HEK293T (cell line): Measurements from ENCODE around the gene BEST4.
A peak's percentile ranks its signal among the peaks of the same experiment; 100 is the strongest.

Source experiments
- CTCF ChIA-PET: fragments of 350-600 bp; formaldehyde crosslinking; extraction: SDS; loops from one replicate; lab custom pipeline; 2021; ENCODE audit warnings: antibody characterized with exemption, inconsistent platforms; lab: Yijun Ruan, JAX
- POLR2A ChIA-PET: fragments of 350-600 bp; formaldehyde crosslinking; extraction: SDS; loops from one replicate; lab custom pipeline; 2020; ENCODE audit warnings: antibody characterized with exemption, inconsistent platforms; lab: Yijun Ruan, JAX
- DNase-seq: peaks from one replicate; pipeline ENCODE4 v3.0.0; 2012; ENCODE audit warnings: mixed read lengths; ENCODE audit errors: extremely low spot score
- ARNT ChIP-seq: fragments of 450-650 bp; IDR thresholded peaks from 2 replicates; pipeline ENCODE4 v1.6.1; 2017; ENCODE audit warnings: mild to moderate bottlenecking
- BHLHE40 ChIP-seq: fragments of 450-650 bp; IDR thresholded peaks from 2 replicates; pipeline ENCODE4 v1.6.1; 2016; ENCODE audit warnings: mild to moderate bottlenecking, moderate library complexity, borderline replicate concordance
- CTBP1 ChIP-seq: fragments of 450-650 bp; IDR thresholded peaks from 2 replicates; pipeline ENCODE4 v1.6.1; 2016; ENCODE audit warnings: borderline replicate concordance
- ELF4 ChIP-seq: fragments of 450-650 bp; IDR thresholded peaks from 2 replicates; pipeline ENCODE4 v1.6.1; 2017; ENCODE audit warnings: antibody characterized with exemption
- FOXA1 ChIP-seq: fragments of 450-650 bp; IDR thresholded peaks from 2 replicates; pipeline ENCODE4 v1.6.1; 2016; ENCODE audit warnings: mild to moderate bottlenecking
- FOXK2 ChIP-seq: fragments of 450-650 bp; IDR thresholded peaks from 2 replicates; pipeline ENCODE4 v1.6.1; 2016; ENCODE audit warnings: mild to moderate bottlenecking
- FOXM1 ChIP-seq: fragments of 450-650 bp; IDR thresholded peaks from 2 replicates; pipeline ENCODE4 v1.6.1; 2017; ENCODE audit warnings: mild to moderate bottlenecking, borderline replicate concordance
- HDGF ChIP-seq: fragments of 450-650 bp; IDR thresholded peaks from 2 replicates; pipeline ENCODE4 v1.6.1; 2017; ENCODE audit warnings: antibody characterized with exemption, borderline replicate concordance
- L3MBTL2 ChIP-seq: fragments of 450-650 bp; conservative IDR thresholded peaks from 2 replicates; pipeline ENCODE4 v1.6.1; 2016; ENCODE audit warnings: mild to moderate bottlenecking
- LEF1 ChIP-seq: fragments of 450-650 bp; IDR thresholded peaks from 2 replicates; pipeline ENCODE4 v1.6.1; 2017; ENCODE audit warnings: mild to moderate bottlenecking, borderline replicate concordance
- NFRKB ChIP-seq: fragments of 450-650 bp; IDR thresholded peaks from 2 replicates; pipeline ENCODE4 v1.6.1; 2016; ENCODE audit warnings: mild to moderate bottlenecking, moderate library complexity
- SP1 ChIP-seq: fragments of 450-650 bp; IDR thresholded peaks from 2 replicates; pipeline ENCODE4 v1.6.1; 2017
- SUZ12 ChIP-seq: fragments of 450-650 bp; IDR thresholded peaks from 2 replicates; pipeline ENCODE4 v1.6.1; 2016; ENCODE audit warnings: mild to moderate bottlenecking
- TARDBP ChIP-seq: fragments of 450-650 bp; IDR thresholded peaks from 2 replicates; pipeline ENCODE4 v1.6.1; 2016
- ZNF384 ChIP-seq: fragments of 450-650 bp; IDR thresholded peaks from 2 replicates; pipeline ENCODE4 v1.6.1; 2016
- TF ChIP-seq, protein P1 (sequence below): fragments of 450-650 bp; IDR thresholded peaks from 2 replicates; pipeline ENCODE4 v1.6.1; 2016

Gene BEST4

DNA sequence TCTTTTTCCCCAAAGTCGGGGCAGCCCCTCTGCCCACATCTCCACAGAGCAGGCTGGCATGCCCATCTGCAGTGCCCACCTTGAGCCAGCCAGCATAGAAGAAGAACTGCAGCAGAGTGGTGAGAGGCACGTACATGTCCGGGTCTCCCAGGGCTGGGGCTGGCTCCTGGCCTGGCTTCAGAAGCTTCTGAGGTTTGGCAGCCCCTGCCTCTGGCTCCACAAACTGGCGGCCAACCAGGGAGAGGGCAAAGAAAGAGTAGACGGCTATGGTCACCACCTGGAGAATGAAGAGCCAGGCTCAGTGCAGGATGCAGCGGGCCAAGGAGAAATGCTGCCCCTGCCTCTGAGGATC lies 3.0 kb downstream of the BEST4 start:
- ChIA-PET CTCF (interaction anchor here (0.9 kb wide), 1 partner anchor 24 kb away, joined by 3 read pairs; the partner anchor contains the start of gene BTBD19), POLR2A (interaction anchor here (1.1 to 6.3 kb wide), 6 partner anchors 8 to 227 kb away, joined by 3 to 52 read pairs (median 6); partner anchors contain the start of genes EIF2B3, HECTD3, RPS8 and UROD)
- TF ChIP-seq LEF1 (no peak), TARDBP (no peak), FOXK2 (no peak), FOXA1 (no peak), SUZ12 (no peak), NFRKB (no peak), CTBP1 (no peak), ARNT (no peak), ELF4 (no peak), BHLHE40 (no peak), SP1 (no peak), ZNF384 (no peak), FOXM1 (no peak)
- TF ChIP-seq, protein P1, sequence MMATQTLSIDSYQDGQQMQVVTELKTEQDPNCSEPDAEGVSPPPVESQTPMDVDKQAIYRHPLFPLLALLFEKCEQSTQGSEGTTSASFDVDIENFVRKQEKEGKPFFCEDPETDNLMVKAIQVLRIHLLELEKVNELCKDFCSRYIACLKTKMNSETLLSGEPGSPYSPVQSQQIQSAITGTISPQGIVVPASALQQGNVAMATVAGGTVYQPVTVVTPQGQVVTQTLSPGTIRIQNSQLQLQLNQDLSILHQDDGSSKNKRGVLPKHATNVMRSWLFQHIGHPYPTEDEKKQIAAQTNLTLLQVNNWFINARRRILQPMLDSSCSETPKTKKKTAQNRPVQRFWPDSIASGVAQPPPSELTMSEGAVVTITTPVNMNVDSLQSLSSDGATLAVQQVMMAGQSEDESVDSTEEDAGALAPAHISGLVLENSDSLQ: no peak
- DNase-seq: no peak

DNA sequence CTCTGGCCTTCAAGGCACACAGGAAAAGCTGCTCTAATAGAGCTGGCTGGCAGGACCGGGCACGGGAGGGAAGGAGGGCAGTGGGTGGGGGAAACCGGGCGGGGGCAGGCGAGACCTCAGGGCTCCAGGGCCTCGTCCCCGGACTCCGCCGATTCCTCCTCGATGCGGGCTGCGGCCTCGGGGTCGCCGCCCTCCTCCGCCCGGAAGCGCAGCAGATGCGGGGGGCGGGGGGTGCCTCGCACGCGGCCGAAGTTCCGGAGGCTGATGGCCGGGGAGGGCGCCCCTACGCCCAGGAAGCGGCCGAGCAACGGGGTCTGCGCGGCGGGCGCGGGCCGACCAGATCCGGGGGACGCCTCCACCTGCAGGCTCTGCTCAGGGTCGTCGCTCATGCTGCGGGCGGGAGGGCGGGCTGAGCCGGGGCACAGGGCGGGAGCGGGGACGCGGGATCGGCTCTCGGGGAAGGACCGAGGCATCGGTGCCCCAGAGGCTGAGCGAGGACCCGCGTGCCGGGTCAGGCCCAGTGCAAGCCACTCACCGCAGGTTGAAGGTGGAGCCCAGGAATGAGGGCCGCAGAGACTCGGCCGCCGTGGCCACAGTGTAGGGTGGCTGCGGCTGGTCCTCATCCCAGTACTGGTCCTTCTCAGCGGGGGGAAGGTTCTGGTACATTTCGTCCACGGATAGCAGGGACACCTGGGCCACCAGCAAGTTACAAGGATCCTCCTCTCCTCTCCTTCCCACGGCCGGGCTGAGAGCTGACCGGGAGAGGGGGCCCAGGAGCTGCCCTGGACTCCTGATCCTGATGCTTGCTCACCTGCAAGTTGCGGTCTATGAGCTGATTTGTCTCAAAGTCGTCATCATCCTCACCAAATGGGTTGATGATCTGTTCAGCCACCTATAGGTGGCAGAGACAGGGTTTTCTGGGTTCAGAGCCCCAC lies 3.6 kb downstream of the BEST4 start:
- DNase-seq: no peak
- ChIA-PET POLR2A (interaction anchor here (1.1 to 6.3 kb wide), 5 partner anchors 9 to 227 kb away, joined by 3 to 52 read pairs (median 7); partner anchors contain the start of genes EIF2B3, HECTD3, RPS8 and UROD), CTCF (no interaction called here)
- no peak for TF ChIP-seq HDGF
- TF ChIP-seq ZNF384: no peak
- TF ChIP-seq ARNT: no peak
- no peak for TF ChIP-seq L3MBTL2
- no peak for TF ChIP-seq BHLHE40
- TF ChIP-seq FOXA1: no peak
- TF ChIP-seq LEF1: no peak
- no peak for TF ChIP-seq SP1

DNA sequence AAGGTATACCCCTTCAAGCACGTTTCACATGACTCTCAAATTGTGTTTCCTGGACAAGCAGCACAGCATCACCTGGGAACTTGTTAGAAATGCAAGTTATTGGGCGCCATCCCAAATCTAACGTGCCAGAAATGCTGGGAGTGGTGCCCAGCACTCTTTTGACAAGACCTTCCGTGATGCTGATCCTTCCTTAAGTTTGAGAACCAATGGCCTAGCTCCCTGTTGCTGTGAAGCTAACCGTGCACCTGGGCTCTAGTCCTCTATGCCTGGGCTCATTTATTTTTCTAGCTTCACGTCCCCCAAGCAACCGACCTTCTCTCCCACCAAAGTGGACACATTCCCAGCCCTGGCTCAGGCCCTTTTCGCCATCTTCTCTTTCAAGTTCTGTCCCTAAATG lies 4.3 kb downstream of the BEST4 start:
- no peak for DNase-seq
- CTCF ChIA-PET: no interaction called here
- POLR2A ChIA-PET: interaction anchor here (1.3 to 6.3 kb wide), 5 partner anchors 8 to 228 kb away, joined by 3 to 52 read pairs (median 7); partner anchors contain the start of genes HECTD3, RNU5D-1, RPS8 and UROD

DNA sequence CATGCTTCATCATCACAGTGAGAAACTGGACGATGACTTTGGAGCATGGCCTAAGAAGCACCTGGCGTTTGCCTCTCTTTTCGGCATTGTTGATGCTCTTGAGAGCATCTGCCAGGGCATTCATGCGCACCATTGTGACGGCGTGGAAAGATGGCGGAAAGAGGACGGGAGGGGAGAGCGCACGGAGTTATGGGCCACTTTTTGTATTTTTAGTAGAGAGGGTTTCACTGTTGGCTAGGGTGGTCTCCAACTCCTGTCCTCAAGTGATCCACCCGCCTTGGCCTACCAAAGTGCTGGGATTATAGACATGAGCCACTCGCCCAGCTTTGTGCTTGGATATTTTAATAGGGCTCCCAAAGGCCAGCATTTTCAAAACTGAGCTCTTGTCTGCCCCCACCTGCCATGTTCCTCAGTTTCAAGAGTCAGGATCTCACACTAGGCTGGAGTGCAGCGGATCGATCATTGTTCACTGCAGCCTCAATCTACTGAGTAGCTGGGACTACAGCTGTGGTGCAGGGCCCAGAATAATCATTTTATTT lies 7.3 kb downstream of the BEST4 start:
- CTCF ChIA-PET: interaction anchor here (0.6 to 1.0 kb wide), 4 partner anchors 9 to 54 kb away, joined by 3 read pairs; no protein-coding TSS in a partner anchor
- POLR2A ChIA-PET: interaction anchor here (1.0 to 5.4 kb wide), 14 partner anchors 9 to 231 kb away, joined by 3 to 20 read pairs (median 6); partner anchors contain the start of genes DYNLT4, HECTD3, PLK3 and RNU5D-1
- TF ChIP-seq ELF4 (0 out of 2 replicates have a peak, but pooled peaks have one; percentile 12), SUZ12 (no peak)

More for the DNA sequence above, 4.3 kb downstream of the BEST4 start:
- TF ChIP-seq SP1: no peak
- TF ChIP-seq, protein P1: no peak
- no peak for TF ChIP-seq ARNT
- TF ChIP-seq LEF1: no peak
- TF ChIP-seq HDGF: no peak
- no peak for TF ChIP-seq NFRKB
- no peak for TF ChIP-seq FOXA1
- no peak for TF ChIP-seq ELF4

DNA sequence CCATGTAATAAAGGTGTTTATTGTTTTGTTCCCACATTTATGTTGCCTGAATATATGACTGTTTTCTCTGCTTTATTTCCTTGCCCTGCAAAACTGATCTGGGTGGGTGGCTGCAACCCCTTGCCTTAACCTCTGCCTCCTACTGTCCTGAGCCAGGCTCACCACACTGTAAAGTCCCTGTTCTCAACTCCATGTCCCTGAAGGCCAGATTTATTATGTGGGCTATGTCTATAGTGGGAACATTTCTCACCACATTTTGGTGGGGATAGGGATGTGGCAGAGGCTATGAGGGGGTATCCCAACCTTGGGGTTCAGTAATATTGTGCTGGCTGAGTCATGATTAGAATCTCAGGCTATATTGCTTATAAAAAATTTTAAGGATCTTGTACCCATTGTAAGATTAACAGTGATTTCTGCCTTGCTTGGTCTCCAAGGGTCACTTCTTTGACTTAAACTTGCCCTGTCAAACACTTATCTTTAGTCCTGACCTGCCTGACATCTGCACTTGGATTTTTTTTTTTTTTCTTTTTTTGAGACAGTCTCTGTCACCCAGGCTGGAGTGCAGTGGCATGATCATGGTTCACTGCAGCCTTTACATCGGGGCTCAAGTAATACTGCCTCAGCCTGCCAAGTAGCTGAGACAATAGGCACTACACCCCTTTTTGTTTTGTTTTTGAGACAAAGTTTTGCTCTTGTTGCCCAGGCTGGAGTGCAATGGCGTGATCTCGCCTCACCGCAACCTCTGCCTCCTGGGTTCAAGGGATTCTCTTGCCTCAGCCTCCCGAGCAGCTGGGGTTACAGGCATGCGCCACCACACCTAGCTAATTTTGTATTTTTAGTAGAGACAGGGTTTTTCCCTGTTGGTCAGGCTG lies 9.0 kb downstream of the BEST4 start:
- no peak for TF ChIP-seq FOXM1
- TF ChIP-seq FOXK2: no peak
- TF ChIP-seq LEF1: no peak
- no peak for TF ChIP-seq SUZ12
- TF ChIP-seq, protein P1: no peak
- no peak for TF ChIP-seq ARNT
- POLR2A ChIA-PET: interaction anchor here (1.6 to 2.4 kb wide), 3 partner anchors 9 to 40 kb away, joined by 4 to 10 read pairs (median 6); partner anchors contain the start of gene DYNLT4
- no peak for DNase-seq
- CTCF ChIA-PET: no interaction called here

More for the DNA sequence above, 7.3 kb downstream of the BEST4 start:
- no peak for DNase-seq
